ENCODE data around the gene SLC6A15.

Gene SLC6A15

DNA sequence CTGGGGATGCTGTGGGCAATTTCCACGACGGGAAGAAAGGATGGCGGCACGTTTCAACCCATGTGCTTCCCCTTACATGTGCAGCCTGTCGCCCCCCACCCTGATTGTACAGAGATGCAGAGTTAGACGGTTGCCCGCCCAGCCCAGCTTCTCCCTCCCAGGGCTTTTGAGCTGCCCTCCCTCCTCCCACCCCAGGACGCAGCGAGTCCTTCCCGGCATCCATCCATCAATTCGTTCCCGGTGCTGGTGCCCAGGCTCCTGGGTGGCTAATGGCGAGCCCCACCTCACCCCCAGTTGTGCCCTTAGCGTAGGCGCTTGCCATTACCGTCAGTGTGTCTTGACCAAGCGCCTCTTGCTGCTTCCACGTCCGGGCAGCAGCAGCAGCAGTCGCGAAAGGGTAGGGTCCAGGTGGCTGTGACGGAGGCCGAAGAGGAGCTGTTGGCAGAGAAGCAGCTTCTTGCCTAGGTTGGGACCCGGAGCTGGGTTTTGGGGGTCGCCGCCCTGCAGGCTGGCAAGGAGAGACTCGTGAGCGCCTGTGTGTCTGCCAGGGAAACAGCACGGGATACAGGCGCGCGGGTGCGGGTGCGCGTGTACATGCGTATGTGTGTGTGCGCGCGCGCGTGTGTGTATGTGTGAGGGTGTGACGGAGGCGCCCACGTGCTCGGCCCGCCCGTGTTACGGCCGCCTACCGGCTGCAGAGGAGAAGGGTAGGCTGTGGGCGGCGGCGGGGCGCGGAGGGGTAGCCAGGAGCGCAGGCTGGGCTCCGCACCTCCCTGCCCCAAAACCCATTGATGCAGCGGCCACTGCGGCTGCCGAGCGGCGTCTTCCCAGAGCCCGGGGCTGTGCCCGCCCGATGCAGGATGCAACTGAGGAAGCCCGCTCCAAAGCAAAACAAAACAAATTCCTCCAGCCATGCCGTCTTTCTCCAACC lies at the start of gene SLC6A15:
SLC6A15 (minus strand) TSS at position 602 of the 931 bp plus-strand sequence. CDS start 20,679 bp downstream, outside the sequence.
- no peak for DNase-seq (ENCODE audit: low read depth in 2 of 2)

DNA sequence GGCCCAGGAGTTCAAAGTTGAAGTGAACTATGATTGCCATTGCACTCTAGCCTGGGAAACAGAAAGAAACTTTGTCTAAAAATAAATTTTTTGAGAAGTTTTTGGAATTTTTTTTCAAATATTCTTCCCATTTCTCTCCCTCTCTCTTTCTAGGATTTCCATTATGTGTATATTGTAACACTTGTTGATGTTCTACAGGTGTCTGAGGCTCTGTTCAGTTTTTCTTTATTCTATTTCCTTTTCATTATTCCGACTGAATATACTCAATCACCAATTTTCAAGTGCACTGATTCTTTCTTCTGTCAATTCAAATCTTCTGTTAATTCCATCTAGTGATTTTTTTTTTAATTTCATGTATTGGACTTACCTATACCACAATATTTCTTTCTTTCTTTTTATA lies 48.3 kb upstream of the SLC6A15 start:
- DNase-seq (ENCODE audit: low read depth in 2 of 2) = no peak

DNA sequence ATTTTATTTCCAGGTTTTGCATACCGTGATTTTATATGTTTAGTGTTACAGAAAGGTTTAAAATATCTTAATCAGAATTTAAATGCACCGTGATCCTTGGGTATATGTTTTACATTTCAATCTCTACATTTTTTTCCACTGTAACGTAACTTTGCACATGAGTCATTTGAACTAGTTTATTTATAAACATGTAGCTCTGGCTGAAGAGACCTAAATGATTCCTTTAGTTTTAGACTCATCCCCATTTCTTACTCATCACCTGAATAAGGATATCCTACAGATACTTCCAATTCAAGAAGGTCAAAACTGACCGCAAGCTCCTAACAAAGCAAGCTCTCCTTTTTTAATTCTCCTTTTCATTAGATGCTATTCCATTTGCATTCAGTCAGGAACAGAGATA lies 42.7 kb upstream of the SLC6A15 start:
- no peak for DNase-seq (ENCODE audit: low read depth in 2 of 2)

DNA sequence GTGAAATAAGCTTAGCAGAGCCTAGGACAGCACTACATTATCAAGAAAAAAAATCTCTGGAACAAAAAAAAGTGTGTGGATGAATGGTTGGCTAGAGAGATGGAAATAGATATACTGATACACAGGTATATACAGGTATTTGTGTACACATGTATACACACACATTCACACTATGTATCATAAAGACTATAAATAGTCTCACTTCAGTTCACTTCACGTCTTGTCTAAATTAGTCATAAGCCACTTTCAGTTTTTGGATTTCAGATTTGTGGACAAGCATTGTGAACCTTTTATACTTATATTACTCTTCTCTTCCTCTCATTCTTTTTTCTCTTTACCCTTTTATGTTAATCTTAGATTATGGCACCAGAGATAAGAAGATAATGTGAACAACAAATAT lies 41.8 kb upstream of the SLC6A15 start:
- DNase-seq (ENCODE audit: low read depth in 2 of 2) = no peak

DNA sequence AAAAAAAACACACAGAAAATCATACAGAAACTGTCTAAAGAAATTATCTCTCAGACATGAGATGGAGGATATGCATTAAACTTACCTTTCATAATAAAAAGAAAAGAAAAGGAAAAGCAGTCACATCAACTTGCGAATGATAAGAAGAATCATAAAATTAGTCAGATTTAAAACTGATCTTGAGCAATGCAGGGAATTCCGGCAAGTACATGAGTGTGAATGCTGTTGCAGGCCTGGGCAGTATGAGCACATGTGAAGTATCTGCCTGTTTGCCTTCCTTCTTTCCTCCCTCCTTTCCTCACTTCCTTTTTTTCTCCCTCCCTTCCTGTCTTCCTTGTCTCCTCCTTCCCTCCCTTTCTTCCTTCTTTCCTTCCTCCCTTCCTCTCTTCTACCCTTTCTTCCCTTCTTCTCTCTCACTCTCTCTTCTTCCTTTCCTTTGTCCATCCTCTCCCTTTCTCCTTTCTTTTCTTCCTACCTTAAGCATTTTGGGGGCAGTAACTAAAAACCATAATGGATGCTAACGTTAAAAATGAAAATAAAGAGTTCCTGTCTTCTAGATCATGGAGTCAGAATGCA lies 38.5 kb upstream of the SLC6A15 start:
- DNase-seq (ENCODE audit: low read depth in 2 of 2) = no peak

DNA sequence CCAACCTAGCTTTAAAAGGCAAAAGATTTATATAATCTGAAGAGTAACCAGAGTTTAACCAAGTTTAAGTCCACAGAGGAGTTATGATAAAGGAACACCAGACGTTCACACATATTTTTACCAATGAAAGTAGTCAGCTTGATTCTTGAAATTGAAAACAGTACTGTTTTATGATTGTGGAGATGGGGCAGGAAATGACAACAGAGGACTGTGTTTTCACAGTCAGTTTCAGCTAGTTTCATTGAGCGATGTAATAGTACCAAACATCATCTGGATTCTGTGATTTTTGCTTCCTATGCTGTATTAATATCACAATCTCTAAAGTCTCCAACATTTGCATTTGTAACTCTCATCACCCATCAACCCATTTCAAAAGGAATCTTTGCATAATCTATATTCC lies 34.2 kb upstream of the SLC6A15 start:
- no peak for DNase-seq (ENCODE audit: low read depth in 2 of 2)

DNA sequence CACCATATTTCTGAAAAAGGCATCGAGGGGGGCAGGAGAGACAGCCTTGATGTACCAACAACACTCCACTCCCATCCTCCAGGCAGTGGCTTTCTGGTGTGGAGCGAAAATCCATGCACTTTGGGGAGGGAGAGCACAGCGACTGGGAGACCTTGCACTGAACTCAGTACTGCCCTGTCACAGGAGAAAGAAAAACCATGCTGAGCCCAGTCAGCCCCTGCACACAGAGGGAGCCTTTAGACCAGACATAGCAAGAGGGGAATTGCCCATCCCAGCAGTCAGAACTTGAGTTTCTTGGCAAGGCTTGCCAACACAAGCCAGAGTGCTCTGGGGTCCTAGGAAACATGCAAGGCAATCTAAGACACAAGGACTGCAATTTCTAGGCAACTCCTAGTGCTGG lies 24.8 kb upstream of the SLC6A15 start:
- no peak for DNase-seq (ENCODE audit: low read depth in 2 of 2)

DNA sequence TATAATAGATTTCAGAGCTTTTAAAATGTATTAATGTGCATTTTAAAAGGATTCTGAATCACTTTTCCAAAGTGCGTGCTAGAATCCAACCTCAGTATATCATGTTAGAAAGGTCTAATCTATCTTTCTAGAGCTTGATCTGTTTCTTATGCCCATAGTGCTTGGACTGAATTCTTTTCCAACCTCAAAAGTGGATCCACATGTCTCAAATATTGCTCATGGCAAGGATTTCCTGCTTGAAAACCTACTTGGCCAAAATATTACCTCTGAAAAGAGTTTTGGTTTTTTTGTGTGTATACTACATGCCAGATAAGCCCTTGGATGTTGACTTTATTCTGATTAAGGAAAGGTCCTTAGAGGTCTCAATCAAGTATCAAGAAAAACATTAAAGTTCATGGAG lies 16.9 kb upstream of the SLC6A15 start:
- DNase-seq (ENCODE audit: low read depth in 2 of 2) = no peak

DNA sequence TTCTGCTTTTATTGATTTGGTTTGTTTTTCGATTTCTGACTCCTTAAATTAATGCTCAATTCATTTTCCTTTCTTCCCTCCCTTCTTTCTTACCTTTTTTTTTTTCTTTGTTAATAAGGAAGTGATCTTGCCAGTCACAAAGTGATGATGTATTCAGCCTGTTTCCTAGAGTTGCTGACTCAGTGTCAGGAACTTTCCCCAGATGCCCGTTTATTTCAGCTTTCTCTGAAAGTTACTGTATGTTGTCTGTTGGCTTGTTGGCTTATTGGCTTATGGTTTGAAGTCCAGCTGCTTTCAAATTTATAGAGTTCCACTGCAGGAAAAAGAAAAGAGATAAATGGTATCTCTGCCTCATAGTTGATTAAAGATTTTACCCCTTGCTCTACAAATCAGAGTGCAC lies 12.4 kb upstream of the SLC6A15 start:
- no peak for DNase-seq (ENCODE audit: low read depth in 2 of 2)

DNA sequence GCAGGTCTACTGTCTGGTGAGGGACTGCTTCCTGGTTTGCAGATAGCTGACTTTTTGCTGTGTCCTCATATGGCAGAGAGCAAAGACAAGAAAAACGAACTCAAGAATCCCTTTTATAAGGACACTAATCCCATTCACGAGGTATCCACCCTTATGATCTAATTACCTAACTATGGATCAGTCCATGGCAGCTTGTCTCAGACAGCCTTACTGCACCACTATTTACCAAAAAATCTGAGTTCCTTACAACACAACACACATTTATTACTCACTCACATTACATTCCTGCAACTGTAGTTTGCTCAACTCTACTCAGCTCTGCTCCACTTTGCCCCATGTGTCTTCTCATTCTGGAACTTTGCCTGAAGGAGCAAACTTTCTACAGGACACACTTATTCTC lies 10.1 kb upstream of the SLC6A15 start:
- no peak for DNase-seq (ENCODE audit: low read depth in 2 of 2)

DNA sequence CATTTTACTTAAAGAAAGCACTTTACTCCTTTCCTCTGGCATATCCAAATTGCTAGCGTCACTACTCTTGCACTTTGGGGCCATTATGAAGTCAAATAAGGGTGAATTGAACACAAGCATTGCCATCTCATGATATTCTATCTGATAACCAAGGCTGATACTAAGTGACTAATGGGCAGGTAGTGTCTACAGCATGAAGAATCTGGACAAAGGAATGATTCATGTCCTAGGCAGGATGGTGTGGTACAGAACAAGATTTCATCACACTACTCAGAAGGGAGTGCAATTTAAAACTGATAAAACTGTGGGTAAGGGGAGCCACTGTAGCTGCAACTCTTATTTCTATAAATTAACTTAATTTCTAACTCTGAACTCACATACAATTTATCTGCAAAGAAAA lies 7.7 kb upstream of the SLC6A15 start:
- DNase-seq (ENCODE audit: low read depth in 2 of 2) = no peak

DNA sequence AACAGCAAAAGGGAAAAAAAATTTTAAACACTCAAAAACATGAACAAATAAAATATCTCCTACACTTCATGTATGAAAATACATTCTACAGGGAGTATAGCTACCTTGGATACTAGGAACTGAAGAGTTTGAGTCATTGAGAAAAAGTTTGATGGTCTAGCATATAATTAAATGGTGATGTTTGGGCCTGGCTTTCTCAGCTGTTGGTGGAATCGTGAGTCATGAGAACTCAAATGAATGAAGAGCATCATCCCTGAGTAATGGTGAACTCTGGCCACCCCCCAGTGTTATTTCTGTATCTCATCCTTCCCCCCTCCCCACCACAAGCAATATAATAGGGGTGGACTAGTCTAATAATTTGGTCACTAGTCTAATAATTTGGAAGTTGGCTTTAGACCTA lies 6.7 kb upstream of the SLC6A15 start:
- no peak for DNase-seq (ENCODE audit: low read depth in 2 of 2)

DNA sequence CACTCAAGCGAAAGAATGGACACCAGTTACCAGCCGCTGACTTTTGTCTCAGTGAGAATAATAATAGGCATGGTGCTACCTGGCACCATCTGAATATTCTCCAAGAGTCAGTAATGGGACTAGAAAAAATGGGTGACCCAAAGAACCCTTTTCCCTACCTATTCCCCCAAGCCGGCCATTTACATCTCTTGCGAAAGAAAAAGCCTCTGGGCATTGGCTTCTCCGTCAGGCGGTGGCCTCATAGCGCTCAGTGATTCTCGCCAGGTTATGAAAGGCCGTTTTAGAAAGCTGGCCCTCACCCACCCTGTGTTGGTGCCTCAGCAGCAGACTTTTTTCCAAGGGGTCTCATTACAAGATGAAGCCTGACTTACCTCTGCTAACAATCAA lies 523 bp upstream of the SLC6A15 start:
- no peak for DNase-seq (ENCODE audit: low read depth in 2 of 2)

DNA sequence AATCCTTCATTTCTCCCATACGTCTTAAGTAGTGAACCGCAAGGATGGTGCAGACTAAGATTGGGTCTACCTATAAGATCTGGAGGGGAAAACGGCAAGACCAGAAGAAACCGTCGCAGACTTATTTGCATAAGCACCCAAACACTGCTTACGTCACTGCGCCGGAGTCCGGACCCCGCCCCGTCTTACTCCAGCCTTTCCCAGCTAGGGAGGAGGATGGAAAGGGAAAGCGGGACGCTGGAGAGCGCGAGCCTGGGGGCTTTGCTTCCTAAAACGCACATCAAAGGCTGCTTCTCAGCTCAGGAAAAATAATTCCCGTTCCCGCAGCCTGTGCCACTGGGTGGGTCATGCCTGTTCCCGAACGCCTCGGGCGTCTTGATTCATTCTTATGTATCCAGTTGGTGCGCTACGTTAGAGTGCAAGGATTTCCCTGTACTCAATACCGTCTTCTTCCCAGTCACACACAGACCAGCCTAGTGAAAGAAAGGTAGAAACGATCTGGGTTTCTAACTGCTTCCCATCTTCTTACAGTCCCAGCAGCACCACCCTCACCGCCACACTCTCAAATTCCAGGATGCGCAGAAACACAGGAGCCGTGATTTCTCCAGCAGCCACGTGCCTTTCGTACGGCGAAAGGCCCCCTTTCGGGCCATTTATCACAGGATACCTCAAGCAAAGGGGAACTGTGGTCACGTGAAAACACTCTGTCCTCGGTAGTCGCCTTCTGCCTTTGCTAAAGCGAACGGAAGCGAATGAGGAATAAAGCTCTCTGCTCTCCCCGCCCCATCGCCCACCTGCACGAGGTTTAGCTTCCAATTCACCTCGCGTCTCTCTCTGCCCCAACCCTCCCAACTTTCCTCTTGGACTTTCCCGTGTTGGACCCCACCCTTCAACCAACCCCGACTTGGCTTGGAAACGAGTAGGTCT lies 1.1 kb downstream of the SLC6A15 start:
- no peak for DNase-seq (ENCODE audit: low read depth in 2 of 2)

DNA sequence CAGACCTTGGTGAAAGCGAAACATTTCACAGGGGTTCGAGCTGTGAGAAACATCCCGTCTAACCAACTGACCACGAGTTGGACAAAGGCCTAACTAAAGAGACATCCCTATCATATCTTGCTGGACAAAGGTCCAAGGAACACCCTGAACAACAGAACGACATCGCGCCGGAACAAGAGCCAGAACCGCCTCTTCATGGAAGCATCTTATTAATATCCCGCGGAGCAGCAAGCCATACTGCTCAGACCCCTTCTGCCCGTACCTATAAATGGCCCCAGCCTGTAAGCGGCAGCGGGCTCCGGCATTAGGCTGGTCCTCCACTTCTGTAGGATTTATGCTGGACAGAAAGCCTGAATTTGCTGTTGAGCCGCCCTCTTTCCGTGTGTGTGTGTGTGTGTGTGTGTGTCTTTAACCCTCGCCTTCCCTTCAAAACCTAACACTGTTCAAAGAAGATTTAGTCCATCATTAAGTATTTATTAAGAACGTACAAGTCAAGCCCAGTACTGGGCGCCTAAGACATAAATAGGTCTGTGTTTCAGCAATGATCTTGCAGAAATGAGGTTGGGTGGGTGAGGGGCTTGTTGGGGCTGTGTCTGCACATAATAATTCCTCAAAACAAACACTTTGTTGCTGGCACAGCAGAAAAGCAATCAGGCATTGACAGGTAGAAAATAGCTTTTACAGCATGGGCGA lies 1.9 kb downstream of the SLC6A15 start:
- no peak for DNase-seq (ENCODE audit: low read depth in 2 of 2)

DNA sequence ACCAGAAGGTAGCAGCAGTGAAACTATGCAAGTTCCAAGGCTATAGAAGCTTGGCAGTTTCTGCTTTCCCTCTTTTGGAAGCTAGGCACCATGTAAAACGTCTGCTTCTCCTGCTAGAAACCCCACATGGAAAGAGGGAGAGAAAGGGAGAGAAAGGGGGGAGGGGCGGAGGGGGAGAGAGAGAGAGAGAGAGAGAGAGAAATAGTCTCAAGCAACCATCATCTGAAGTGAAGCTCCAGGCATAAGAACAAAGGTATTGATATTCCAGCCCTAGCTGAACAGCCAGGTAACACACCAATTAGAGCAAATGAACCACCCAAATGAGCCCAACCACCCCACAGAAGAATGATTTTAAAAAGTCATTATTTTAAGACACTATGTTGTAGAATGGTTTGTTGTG lies 8.5 kb downstream of the SLC6A15 start:
- no peak for DNase-seq (ENCODE audit: low read depth in 2 of 2)

DNA sequence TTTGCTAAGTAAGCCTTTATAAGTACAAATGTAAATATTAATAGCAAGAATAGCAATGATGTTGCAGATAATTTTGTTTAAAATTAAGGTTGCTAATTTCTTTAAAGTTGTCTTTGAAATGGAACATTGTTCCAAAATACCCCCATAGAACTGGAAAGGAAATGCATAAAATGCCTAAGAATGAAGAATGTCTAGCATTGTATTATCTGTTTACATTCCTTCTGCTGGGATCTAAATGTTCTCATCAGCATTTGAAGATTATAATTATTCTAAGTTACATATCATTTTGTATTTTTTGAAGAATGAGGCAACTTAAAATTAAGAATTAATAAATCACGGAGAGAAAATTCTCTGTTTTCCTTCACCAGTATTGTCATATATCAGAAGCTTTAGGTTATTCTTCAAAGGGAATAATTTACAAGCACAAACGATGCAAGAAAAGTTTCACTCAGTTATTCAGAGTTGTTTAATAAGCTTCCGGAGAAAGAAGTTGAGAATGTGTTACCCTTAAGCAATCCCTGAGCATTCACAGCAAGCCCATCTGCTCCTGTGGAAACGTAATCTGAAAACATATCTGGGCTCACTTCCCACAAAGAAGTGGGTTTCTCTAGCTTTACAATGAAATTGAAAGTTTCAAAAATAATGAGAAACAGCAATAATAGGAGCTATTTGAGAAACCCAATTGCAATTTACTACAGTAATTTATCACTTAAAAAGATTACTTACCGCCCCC lies 21.3 kb downstream of the SLC6A15 start:
- DNase-seq (ENCODE audit: low read depth in 2 of 2) = no peak

DNA sequence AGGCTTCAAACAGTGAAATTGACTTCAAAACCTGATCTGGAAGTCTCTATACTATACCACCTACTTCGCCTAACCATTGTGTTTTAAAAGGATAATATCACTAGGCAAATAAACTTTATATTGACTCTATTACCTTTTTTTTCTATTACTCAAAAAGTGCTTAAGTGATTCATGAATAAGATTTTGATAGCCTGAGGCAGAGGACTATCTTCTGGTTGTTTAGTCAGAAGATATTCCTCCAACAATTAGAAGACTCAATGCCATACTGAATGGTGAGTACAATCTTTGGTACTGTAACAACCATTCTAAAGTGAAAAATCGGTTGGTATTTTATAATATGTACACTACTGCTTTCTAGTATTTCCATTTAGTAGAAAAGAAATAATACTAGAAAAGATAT lies 22.8 kb downstream of the SLC6A15 start:
- no peak for DNase-seq (ENCODE audit: low read depth in 2 of 2)

DNA sequence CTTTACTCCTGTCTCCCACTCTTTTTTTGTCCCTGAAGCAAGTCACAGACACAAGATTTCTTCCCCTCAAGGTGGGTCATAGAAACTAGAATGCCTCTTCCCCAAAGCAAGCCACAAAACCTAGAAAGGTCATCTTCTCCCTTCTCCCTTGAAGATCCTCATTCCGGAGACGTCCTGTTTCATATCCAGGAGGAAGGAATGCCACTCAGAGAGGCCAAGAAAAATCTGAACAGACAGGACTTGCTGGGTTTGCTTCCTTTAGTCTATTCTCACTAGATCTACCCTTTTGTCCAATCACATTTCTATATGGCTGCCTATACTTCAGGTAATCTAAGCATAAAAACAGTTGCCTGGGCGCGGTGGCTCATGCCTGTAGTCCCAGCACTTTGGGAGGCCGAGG lies 23.7 kb downstream of the SLC6A15 start:
- DNase-seq (ENCODE audit: low read depth in 2 of 2) = no peak

DNA sequence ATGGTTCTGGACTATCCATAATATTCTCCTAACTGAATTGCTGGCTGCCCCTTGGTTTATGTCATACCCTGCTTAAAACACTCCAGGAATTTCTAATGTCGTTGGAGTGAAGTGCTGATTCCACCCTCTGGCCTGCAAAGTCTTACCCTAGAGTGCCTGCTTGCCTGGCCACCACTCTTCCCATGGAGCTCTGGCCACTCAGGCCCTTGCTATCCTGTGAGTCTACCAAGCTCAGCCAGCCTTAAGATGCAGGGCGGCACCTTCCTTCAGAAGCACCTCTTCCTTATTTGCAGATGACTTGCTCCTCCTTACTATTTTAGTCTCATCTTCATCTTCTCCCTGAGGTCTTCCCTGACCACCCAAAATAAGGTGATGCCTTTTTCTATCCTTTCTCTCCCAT lies 35.3 kb downstream of the SLC6A15 start:
- DNase-seq (ENCODE audit: low read depth in 2 of 2) = no peak

DNA sequence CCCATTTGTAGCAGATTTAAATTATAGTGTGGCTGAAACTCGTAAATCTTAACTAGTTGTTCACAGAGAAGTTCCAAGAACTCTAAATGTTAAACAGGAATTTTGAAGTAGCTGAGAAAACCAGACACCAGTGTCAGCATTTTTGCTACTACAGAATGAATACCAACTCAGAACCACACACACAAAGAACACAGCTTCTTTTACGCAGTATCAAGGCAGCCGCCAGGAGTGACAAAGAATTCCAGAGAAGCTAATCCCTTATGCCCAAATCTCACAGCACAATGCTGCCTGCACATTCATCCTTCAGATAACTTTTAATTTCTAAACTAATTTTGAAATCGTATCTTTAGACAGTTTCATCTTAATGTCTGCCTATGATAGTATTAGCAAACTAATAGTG lies 37.4 kb downstream of the SLC6A15 start:
- DNase-seq (ENCODE audit: low read depth in 2 of 2) = no peak

Measured in stimulated activated CD8-positive, alpha-beta memory T cell treated with anti-CD3 and anti-CD28 coated beads, Interleukin-2, amount 100 ng/mL, for 1 hour (primary cell).